ENCODE data around the gene AREL1.

Gene AREL1

DNA sequence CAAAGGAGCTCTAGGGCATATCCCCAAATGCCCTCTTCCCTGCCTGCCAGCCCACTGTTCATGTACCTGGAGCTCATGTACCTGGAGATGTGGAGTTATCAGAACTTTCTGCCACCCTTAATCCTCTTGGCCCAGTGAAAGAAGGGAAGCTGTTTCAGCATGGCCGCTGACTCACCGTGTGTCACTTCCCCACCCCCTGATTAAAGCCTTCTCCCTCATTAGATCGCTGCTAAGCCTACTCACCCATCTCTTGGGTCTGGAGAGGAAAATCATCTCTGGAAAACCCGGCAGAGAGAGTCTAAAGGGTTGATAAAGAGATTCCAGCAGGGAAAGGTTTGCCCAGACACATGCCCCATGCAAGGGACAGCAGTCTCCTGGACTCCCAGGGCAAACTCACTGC is 96.4 kb downstream of the AREL1 start:
- CTCF ChIA-PET: interaction anchor here (0.6 kb wide), 1 partner anchor 65 kb away, joined by 6 read pairs; no protein-coding TSS in a partner anchor
- TF ChIP-seq, protein P1, sequence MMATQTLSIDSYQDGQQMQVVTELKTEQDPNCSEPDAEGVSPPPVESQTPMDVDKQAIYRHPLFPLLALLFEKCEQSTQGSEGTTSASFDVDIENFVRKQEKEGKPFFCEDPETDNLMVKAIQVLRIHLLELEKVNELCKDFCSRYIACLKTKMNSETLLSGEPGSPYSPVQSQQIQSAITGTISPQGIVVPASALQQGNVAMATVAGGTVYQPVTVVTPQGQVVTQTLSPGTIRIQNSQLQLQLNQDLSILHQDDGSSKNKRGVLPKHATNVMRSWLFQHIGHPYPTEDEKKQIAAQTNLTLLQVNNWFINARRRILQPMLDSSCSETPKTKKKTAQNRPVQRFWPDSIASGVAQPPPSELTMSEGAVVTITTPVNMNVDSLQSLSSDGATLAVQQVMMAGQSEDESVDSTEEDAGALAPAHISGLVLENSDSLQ (IDR thresholded peaks at IDR 0.05): no peak
- TF ChIP-seq FOXA1 (IDR thresholded peaks at IDR 0.05) (no peak), BHLHE40 (IDR thresholded peaks at IDR 0.05; ENCODE audit: borderline replicate concordance) (no peak), SUZ12 (IDR thresholded peaks at IDR 0.05) (no peak), FOXK2 (IDR thresholded peaks at IDR 0.05) (no peak), L3MBTL2 (conservative IDR thresholded peaks at IDR 0.05) (no peak), CTBP1 (IDR thresholded peaks at IDR 0.05; ENCODE audit: borderline replicate concordance) (no peak), ZNF384 (IDR thresholded peaks at IDR 0.05) (no peak), LEF1 (IDR thresholded peaks at IDR 0.05; ENCODE audit: borderline replicate concordance) (no peak), ARNT (IDR thresholded peaks at IDR 0.05) (no peak), NFRKB (IDR thresholded peaks at IDR 0.05) (no peak), ELF4 (IDR thresholded peaks at IDR 0.05) (no peak)
- POLR2A ChIA-PET: no interaction called here
- DNase-seq (ENCODE audit: extremely low spot score): no peak

DNA sequence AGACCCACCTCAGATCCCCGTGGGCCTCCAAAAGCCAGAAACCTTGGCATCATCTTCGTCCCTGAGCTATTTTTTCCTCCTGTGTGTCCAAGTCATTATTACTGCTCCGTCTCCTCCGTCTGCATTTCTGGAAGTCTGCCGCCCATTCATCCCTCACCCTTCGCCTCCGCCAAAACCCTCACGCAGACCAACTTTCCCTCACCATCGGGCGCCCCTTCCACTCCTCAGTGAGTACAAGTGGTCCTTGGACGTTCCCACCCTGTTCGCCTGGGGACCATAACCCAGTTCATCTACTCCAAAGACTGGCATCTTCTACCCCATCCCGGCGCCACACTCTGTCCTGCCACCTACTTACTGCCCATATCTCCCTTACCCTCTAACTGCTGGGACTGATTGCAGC is 97.1 kb downstream of the AREL1 start:
- POLR2A ChIA-PET: no interaction called here
- TF ChIP-seq ARNT (IDR thresholded peaks at IDR 0.05): no peak
- TF ChIP-seq FOXM1 (IDR thresholded peaks at IDR 0.05; ENCODE audit: borderline replicate concordance): no peak
- no peak for TF ChIP-seq BHLHE40 (IDR thresholded peaks at IDR 0.05; ENCODE audit: borderline replicate concordance)
- no peak for TF ChIP-seq SUZ12 (IDR thresholded peaks at IDR 0.05)
- TF ChIP-seq TARDBP (IDR thresholded peaks at IDR 0.05): no peak
- TF ChIP-seq FOXK2 (IDR thresholded peaks at IDR 0.05): no peak
- no peak for TF ChIP-seq ELF4 (IDR thresholded peaks at IDR 0.05)
- no peak for TF ChIP-seq LEF1 (IDR thresholded peaks at IDR 0.05; ENCODE audit: borderline replicate concordance)
- TF ChIP-seq NFRKB (IDR thresholded peaks at IDR 0.05): no peak
- CTCF ChIA-PET: interaction anchor here (1.1 kb wide), 1 partner anchor 27 kb away, joined by 3 read pairs; no protein-coding TSS in a partner anchor
- no peak for DNase-seq (ENCODE audit: extremely low spot score)

DNA sequence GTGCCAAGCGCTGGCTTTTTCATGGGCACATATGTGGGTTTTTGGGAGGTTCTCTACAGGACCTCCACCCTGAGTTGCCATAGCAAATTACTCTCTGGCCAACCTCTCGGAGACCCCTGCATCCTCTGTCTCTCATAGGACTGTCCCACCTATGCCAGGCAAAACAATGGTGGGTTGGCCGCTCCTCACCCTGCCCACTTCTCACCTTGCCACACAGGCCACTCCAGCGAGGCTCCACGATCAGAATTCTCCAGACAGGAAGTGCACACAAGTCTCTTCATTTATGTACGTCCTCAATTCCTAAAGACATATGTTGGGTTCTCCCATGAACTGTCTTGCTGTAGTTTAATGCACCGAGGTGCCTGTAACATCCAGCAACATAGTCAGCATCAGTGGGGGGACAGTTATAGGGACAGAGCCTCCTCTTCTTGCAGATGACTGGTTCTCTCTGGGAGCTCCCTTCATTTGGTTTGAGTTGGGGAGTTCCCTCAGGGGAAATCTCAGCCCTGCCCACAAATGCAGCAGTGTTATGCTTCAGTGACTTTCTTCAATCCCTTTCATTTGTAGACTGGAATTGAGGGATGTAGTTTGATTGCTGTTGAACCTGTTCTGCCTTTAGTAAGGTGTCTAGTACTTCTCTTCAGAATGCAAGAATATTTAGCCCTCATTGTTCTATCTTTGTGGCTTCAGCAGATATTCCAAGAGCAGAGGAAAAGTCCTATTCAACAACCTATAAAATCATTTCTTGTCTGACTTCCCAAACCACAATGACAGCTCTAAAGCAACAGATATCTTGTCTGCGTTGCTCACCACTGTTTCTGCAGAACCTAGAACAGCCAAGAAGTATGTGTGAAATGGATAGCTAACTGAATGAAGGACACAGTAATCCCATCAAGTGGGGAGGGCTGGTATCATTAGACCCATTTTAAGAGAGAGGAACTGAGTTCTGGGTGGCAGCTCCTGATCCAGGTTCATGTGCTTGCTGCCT is 98.1 kb downstream of the AREL1 start:
- ChIA-PET CTCF (interaction anchor here (1.1 kb wide), 1 partner anchor 26 kb away, joined by 3 read pairs; no protein-coding TSS in a partner anchor), POLR2A (no interaction called here)
- TF ChIP-seq NFRKB (IDR thresholded peaks at IDR 0.05): no peak
- no peak for TF ChIP-seq L3MBTL2 (conservative IDR thresholded peaks at IDR 0.05)
- TF ChIP-seq ARNT (IDR thresholded peaks at IDR 0.05): no peak
- TF ChIP-seq FOXM1 (IDR thresholded peaks at IDR 0.05; ENCODE audit: borderline replicate concordance): no peak
- no peak for TF ChIP-seq LEF1 (IDR thresholded peaks at IDR 0.05; ENCODE audit: borderline replicate concordance)
- no peak for TF ChIP-seq ELF4 (IDR thresholded peaks at IDR 0.05)
- TF ChIP-seq CTBP1 (IDR thresholded peaks at IDR 0.05; ENCODE audit: borderline replicate concordance): no peak
- TF ChIP-seq ZNF384 (IDR thresholded peaks at IDR 0.05): no peak
- TF ChIP-seq, protein P1 (IDR thresholded peaks at IDR 0.05): no peak
- no peak for TF ChIP-seq SP1 (IDR thresholded peaks at IDR 0.05)
- TF ChIP-seq HDGF (IDR thresholded peaks at IDR 0.05; ENCODE audit: borderline replicate concordance): no peak
- no peak for TF ChIP-seq SUZ12 (IDR thresholded peaks at IDR 0.05)
- no peak for DNase-seq (ENCODE audit: extremely low spot score)

DNA sequence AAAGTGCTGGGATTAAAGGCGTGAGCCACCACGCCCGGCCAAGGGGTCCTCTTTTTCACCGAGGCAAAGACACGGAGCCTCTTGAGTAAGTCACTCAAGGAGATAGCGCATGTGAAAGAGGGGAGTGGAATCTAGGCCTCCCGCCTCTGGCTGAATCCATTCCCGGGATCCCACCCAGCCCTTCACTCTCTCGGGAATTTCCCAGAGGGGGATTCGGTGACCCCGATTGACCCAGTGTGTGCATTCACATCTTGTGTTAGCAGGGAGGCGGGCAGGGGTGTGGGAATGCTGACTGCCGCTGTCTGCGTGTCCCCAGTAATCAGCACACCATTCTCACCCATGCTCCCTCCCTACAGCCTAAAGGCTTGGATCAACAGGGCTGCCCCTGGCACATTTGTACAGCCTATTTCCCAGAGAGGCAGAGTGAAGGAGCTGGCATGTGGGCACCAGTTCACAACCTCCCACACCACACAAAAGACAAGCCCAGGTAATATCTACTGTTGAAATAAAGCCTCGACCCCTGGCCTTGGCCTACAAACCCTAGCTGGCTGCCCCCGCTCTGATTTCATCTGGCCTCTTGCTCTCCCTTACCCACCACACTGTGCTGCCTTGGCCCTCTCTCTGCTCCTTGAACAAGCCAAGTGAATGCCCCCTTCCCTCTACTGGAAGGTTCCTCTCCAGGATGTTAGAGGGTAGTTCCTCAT is 99.5 kb downstream of the AREL1 start:
- POLR2A ChIA-PET: no interaction called here
- TF ChIP-seq NFRKB (IDR thresholded peaks at IDR 0.05): no peak
- TF ChIP-seq ELF4 (IDR thresholded peaks at IDR 0.05): no peak
- no peak for TF ChIP-seq FOXK2 (IDR thresholded peaks at IDR 0.05)
- no peak for TF ChIP-seq LEF1 (IDR thresholded peaks at IDR 0.05; ENCODE audit: borderline replicate concordance)
- TF ChIP-seq SP1 (IDR thresholded peaks at IDR 0.05): no peak
- TF ChIP-seq HDGF (IDR thresholded peaks at IDR 0.05; ENCODE audit: borderline replicate concordance): no peak
- no peak for TF ChIP-seq FOXA1 (IDR thresholded peaks at IDR 0.05)
- no peak for TF ChIP-seq L3MBTL2 (conservative IDR thresholded peaks at IDR 0.05)
- TF ChIP-seq FOXM1 (IDR thresholded peaks at IDR 0.05; ENCODE audit: borderline replicate concordance): no peak
- CTCF ChIA-PET: interaction anchor here (0.6 to 1.2 kb wide), 10 partner anchors 10 to 187 kb away, joined by 3 to 6 read pairs (median 4); no protein-coding TSS in a partner anchor
- DNase-seq (ENCODE audit: extremely low spot score): no peak

DNA sequence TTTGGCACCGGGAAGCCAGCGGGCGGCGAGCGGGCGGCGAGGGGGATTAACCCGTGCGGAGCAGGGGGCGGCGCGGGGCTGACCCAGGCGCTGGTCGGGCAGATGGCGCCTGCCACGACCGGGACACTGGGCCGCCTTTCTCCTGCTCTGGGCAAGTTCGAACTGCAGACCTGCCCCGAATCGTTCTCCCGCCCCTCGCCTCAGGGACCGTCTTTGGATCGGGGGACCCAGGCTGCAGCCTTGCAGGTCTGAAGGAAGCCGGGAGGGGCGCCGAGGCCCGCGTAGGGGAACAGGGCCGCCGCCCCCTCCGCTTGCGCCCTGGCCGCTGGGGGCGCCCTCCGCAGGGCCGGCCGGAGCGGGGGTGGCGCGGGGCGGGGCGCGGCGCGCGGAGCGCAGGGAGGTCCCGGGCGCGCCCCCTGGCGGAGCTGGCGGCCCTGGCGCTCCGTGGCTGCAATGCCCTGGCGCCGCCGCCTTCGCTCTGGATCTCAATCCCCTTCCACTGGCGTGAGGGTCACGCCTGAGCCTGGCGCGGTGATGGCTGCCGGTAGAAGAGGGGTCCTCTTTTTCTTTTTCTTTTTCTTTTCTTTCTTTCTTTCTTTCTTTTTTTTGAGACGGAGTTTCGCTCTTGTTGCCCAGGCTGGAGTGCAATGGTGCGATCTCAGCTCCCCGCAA is 100.4 kb downstream of the AREL1 start:
- CTCF ChIA-PET: interaction anchor here (0.6 to 1.2 kb wide), 12 partner anchors 11 to 188 kb away, joined by 3 to 6 read pairs (median 3); no protein-coding TSS in a partner anchor
- peak; percentile 92 for DNase-seq (ENCODE audit: extremely low spot score)
- TF ChIP-seq FOXM1 (IDR thresholded peaks at IDR 0.05; ENCODE audit: borderline replicate concordance) (peak; percentile 80), LEF1 (IDR thresholded peaks at IDR 0.05; ENCODE audit: borderline replicate concordance) (no peak), ARNT (IDR thresholded peaks at IDR 0.05) (peak; percentile 74; the same call in 1 of the 2 replicates)
- POLR2A ChIA-PET: no interaction called here

Data from HEK293T (cell line).